GM13977 (cell line): ENCODE results near the gene RAD50.
"Not testable (repeated sequence)": the region's sequence is repeated elsewhere in the genome, so short reads cannot be mapped to it uniquely, and the experiment has no call there.

ENCODE experiments used
- DNase-seq: peaks from one replicate; pipeline ENCODE4 v3.0.0; 2012; ENCODE audit warnings: low spot score
- CTCF ChIP-seq: IDR thresholded peaks from 2 replicates; pipeline ENCODE4 v1.5.1; 2012; ENCODE audit warnings: mild to moderate bottlenecking, control low read depth; ENCODE audit not compliant: insufficient read depth; ENCODE audit errors: extremely low read depth, missing control alignments
- in situ Hi-C: fragments of 300-500 bp; cut with MboI; formaldehyde crosslinking; loops from one replicate; pipeline ENCODE4 v1.12.0; 2022; ENCODE audit warnings: low sequenced_read_pairs, low pct_unique_long_range_greater_than_20kb, mixed read lengths, inconsistent platforms; ENCODE audit not compliant: unreplicated experiment

Gene RAD50

GRCh38 chr5:132556763-132557477 lies at the start of gene RAD50:
RAD50 (plus strand) TSS chr5:132556977; CDS start chr5:132557325, 348 bp downstream.
- DNase-seq = peak; percentile 92
- in situ Hi-C loops = no loop called here
- TF ChIP-seq CTCF = no peak

DNA sequence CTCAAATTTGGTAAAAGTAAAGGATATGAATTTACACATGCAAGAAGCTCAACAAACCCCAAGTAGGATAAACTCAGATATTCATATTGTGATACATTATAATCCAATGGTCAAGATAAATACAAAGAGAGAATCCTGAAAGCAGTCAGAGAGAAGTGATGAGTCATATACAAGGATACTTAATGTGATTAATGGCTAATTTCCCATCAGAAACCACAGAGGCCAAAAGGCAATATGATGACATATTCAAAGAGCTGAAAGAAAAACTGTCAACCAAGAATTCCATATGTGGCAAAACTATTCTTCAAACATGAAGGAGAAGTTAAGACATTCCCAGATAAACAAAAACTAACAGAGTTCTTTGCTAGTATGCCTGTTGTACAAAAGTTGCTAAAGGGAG lies 46.7 kb upstream of the RAD50 start:
- in situ Hi-C loops = no loop called here
- no peak for TF ChIP-seq CTCF
- DNase-seq = no peak

- DNase-seq, in situ Hi-C loops: not testable (repeated sequence)
Observed at GRCh38 chr5:132513618-132514336, 43.0 kb upstream of the RAD50 start.

DNA sequence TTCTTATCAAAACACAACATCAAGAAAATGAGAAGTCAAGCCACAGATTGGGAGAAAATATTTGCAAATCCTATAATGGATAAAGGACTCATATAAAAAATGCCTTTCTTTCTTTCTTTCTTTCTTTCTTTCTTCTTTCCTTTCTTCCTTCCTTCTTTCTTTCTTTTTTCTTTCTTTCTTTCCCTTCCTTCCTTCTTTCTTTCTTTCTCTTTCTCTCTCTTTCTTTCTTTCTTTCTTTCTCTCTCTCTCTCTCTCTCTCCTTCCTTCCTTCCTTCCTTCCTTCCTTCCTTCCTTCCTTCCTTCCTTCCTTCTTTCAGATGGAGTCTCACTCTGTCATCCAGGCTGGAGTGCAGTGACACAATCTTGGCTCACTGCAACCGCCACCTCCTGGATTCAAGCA lies 34.7 kb upstream of the RAD50 start:
- DNase-seq, in situ Hi-C loops: not testable (repeated sequence)

DNA sequence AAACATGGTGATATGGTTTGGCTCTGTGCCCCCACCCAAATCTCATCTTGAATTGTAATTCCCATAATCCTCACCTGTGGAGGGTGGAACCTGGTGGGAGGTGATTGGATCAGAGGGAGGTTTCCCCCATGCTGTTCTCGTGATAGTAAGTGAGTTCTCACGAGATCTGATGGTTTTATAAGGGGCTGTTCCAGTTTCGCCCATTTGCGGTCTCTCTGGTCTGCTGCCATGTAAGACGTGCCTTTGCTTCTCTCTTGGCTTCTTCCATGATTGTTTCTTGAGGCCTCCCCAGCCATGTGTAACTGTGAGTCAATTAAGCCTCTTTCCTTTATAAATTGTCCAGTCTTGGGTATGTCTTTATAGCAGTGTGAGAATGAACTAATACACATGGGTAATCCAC lies 31.9 kb upstream of the RAD50 start:
- in situ Hi-C loops, DNase-seq: not testable (repeated sequence)

- peak; percentile 32 for DNase-seq
- in situ Hi-C loops = no loop called here
- no peak for TF ChIP-seq CTCF
Observed at GRCh38 chr5:132525299-132525724, 31.5 kb upstream of the RAD50 start.

DNA sequence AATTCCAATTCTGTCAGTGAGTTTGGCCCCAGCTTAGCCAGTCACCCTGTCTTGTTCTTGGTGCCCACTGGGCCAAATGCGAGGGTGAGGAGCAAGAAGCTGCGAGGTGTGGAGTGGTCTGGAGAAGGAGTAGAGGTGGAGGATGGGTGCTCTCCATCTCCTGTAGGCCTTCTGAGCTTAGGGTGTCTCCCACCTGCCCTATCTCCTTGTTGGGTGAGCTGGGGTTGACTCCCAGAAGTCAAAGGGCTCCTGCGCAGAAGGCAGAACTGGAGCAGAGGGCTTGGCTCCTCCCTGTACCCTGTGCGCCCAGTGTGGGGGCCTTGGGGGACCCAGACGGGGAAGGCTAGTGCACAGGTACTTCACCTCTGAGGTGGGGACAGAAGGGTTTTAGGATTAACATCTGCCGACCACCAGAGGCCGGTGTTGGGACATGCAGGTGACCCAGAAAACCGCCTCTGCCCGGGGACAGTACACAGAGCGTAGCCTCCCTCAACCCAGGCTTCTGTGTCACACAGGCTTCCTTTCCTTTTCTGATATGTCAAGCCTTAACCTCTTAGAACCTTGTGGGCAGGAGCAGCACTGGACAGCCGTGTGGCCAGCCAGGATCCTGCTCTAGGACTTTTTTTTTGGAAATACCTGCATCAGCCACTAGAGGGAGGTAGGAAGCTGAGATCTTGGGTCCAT lies 30.3 kb upstream of the RAD50 start:
- in situ Hi-C loops = no loop called here
- TF ChIP-seq CTCF = peak; percentile 71
- DNase-seq = peak; percentile 50

GRCh38 chr5:132526974-132527564 lies 29.7 kb upstream of the RAD50 start:
- no peak for TF ChIP-seq CTCF
- DNase-seq = no peak
- in situ Hi-C loops = no loop called here
